NB4 (cell line): ENCODE measurements around the gene AFTPH.

Experiments used
- MYC ChIP-seq: IDR thresholded peaks from 2 replicates; pipeline ENCODE4 v1.6.1; 2011; ENCODE audit warnings: low read depth, low read length
- POLR2A ChIP-seq: IDR thresholded peaks from 2 replicates; pipeline ENCODE4 v1.6.1; 2011; ENCODE audit warnings: mild to moderate bottlenecking; ENCODE audit not compliant: insufficient read length; ENCODE audit errors: extremely low read depth
- TF ChIP-seq, protein P1 (sequence below): IDR thresholded peaks from one replicate; pipeline ENCODE4 v1.5.1; 2012; ENCODE audit warnings: low read depth, low read length
- TF ChIP-seq, protein P2 (sequence below): IDR thresholded peaks from 2 replicates; pipeline ENCODE4 v1.6.1; 2011; ENCODE audit warnings: low read depth, low read length

DNA sequence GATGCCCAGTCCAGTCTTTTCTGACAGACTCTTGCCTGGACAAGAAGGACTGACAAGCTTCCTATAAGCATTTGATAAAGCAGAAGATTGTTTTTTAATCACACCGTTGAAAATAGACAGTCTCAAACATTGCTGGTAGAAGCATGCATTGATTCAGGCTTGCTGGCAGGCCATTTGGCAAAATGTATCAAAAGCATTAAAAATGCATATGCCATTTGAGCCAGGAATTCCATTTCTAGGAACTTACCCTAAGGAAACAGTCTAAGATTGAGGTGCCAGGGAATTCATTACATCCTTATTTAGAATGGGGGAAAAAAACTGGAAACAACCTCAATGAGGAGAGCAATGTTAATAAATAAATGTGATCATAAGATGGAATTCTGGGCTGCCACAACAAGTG, 49.5 kb upstream of the AFTPH start:
- TF ChIP-seq POLR2A (no peak), MYC (no peak)
- TF ChIP-seq, protein P1, sequence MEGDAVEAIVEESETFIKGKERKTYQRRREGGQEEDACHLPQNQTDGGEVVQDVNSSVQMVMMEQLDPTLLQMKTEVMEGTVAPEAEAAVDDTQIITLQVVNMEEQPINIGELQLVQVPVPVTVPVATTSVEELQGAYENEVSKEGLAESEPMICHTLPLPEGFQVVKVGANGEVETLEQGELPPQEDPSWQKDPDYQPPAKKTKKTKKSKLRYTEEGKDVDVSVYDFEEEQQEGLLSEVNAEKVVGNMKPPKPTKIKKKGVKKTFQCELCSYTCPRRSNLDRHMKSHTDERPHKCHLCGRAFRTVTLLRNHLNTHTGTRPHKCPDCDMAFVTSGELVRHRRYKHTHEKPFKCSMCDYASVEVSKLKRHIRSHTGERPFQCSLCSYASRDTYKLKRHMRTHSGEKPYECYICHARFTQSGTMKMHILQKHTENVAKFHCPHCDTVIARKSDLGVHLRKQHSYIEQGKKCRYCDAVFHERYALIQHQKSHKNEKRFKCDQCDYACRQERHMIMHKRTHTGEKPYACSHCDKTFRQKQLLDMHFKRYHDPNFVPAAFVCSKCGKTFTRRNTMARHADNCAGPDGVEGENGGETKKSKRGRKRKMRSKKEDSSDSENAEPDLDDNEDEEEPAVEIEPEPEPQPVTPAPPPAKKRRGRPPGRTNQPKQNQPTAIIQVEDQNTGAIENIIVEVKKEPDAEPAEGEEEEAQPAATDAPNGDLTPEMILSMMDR: no peak
- TF ChIP-seq, protein P2, sequence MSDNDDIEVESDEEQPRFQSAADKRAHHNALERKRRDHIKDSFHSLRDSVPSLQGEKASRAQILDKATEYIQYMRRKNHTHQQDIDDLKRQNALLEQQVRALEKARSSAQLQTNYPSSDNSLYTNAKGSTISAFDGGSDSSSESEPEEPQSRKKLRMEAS: no peak
